ENCODE results near the gene C5. TPM values are rescaled to one million over a fixed set of nuclear protein-coding genes. Genes with fewer than 3 reads are reported as not detected.
A peak's percentile ranks its signal among the peaks of the same experiment; 100 is the strongest.

The C5 gene
- total RNA-seq, 4 donors from 2014 or later = 5.2 to 7.2 (median 6.2) TPM

GRCh38 chr9:120928015-120928482 is 122.0 kb downstream of the C5 start:
- ATAC-seq (ENCODE audit: low FRiP score) (no peak), DNase-seq (ENCODE audit: low spot score) (no peak)
- TF ChIP-seq CTCF (IDR thresholded peaks at IDR 0.05) = no peak

- ATAC-seq (ENCODE audit: low FRiP score) (no peak), DNase-seq (ENCODE audit: low spot score) (no peak)
These were observed 122.6 kb downstream of the C5 start for GRCh38 chr9:120927269-120928014.

GRCh38 chr9:120926397-120926928 is 123.6 kb downstream of the C5 start, which contains the start of gene TRAF1:
TRAF1 (minus strand) TSS chr9:120926796; CDS start chr9:120926075, 721 bp downstream.
- DNase-seq (ENCODE audit: low spot score) (no peak), ATAC-seq (ENCODE audit: low FRiP score) (no peak)
- no peak for TF ChIP-seq CTCF (IDR thresholded peaks at IDR 0.05)

More at GRCh38 chr9:120927269-120928014, 122.6 kb downstream of the C5 start:
- TF ChIP-seq CTCF (IDR thresholded peaks at IDR 0.05) = no peak

- no peak for DNase-seq (ENCODE audit: low spot score)
- ATAC-seq (ENCODE audit: low FRiP score) = peak; percentile 23
- TF ChIP-seq CTCF (IDR thresholded peaks at IDR 0.05) = no peak
These were observed 124.3 kb downstream of the C5 start for GRCh38 chr9:120925535-120926396.

- DNase-seq (ENCODE audit: low spot score) (no peak), ATAC-seq (ENCODE audit: low FRiP score) (no peak)
- TF ChIP-seq CTCF (IDR thresholded peaks at IDR 0.05) = no peak
These were observed 125.2 kb downstream of the C5 start for GRCh38 chr9:120924698-120925534.

- no peak for TF ChIP-seq CTCF (IDR thresholded peaks at IDR 0.05)
- ATAC-seq (ENCODE audit: low FRiP score) (no peak), DNase-seq (ENCODE audit: low spot score) (no peak)
These were observed 126.3 kb downstream of the C5 start for GRCh38 chr9:120923620-120924328.

All from omental fat pad (tissue), 4 donors.